PC-3 (cell line): ENCODE data around the gene CNOT11.

Source experiments
- EZH2 ChIP-seq: fragments of 300-600 bp; sonication (generic); IDR thresholded peaks from one replicate; pipeline ENCODE4 v1.6.1; 2017; ENCODE audit warnings: antibody characterized with exemption, mild to moderate bottlenecking, low read length; ENCODE audit not compliant: unreplicated experiment
- TF ChIP-seq, protein P1 (sequence below): fragments of 300-600 bp; sonication (generic); conservative IDR thresholded peaks from 2 replicates; pipeline ENCODE4 v1.5.1; 2017; ENCODE audit warnings: antibody characterized with exemption, low read depth, mild to moderate bottlenecking, low read length

DNA sequence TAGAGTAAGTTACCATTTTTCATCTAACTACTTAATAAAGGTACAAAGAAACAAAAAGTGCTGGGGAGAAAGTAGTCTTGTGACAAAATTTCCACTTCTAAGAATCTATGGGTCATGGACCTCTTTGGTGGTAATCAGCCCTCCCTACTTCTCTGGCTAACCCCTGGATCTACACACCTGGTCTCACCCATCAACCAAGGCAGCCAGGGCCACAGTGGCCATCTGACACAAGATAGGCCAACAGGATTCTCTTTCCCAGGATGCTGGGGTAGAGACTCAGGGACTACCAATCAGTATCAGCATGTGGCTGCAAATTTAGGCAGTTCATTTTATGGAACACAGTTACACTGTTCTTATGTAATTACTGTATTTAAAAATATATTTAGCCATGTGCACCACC, 38.0 kb downstream of the CNOT11 start:
- TF ChIP-seq, protein P1, sequence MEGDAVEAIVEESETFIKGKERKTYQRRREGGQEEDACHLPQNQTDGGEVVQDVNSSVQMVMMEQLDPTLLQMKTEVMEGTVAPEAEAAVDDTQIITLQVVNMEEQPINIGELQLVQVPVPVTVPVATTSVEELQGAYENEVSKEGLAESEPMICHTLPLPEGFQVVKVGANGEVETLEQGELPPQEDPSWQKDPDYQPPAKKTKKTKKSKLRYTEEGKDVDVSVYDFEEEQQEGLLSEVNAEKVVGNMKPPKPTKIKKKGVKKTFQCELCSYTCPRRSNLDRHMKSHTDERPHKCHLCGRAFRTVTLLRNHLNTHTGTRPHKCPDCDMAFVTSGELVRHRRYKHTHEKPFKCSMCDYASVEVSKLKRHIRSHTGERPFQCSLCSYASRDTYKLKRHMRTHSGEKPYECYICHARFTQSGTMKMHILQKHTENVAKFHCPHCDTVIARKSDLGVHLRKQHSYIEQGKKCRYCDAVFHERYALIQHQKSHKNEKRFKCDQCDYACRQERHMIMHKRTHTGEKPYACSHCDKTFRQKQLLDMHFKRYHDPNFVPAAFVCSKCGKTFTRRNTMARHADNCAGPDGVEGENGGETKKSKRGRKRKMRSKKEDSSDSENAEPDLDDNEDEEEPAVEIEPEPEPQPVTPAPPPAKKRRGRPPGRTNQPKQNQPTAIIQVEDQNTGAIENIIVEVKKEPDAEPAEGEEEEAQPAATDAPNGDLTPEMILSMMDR, result no peak
- no peak for TF ChIP-seq EZH2
